Heart left ventricle (tissue), 16 donors: ENCODE data around the gene PCBP3. TPM values are rescaled to one million over a fixed set of nuclear protein-coding genes. Genes with fewer than 3 reads are reported as not detected.

Source experiments
- ATAC-seq, 4 donors: fragments of 200-7000 bp; cut with Tn5 transposase; one replicate each; pipeline ENCODE4 v1.9.1; 2020 to 2022; ENCODE audit warnings: moderate library complexity in 4 of 4, mild to moderate bottlenecking in 3 of 4, moderate number of reproducible peaks in 1 of 4
- DNase-seq, 5 donors: peaks; one replicate each; pipeline ENCODE4 v3.0.0-alpha.2; 2020
- H3K27ac ChIP-seq, 12 donors: fragments of 200-600 bp; sonication (generic) in 4 of 12; one replicate each; pipeline versions ENCODE4 v1.5.0 to v1.8.0; 2016 to 2022; ENCODE audit warnings: mild to moderate bottlenecking in 2 of 12
- H3K27me3 ChIP-seq, 9 donors: fragments of 200-600 bp; sonication (generic) in 2 of 9; one replicate each; pipeline versions ENCODE4 v1.5.1 to v1.8.0; 2016 to 2022; ENCODE audit warnings: mild to moderate bottlenecking in 3 of 9
- H3K36me3 ChIP-seq, 9 donors: fragments of 200-600 bp; sonication (generic) in 2 of 9; one replicate each; pipeline versions ENCODE4 v1.5.0 to v1.8.0; 2018 to 2022; ENCODE audit warnings: mild to moderate bottlenecking in 2 of 9
- H3K4me1 ChIP-seq, 12 donors: fragments of 200-600 bp; sonication (generic) in 4 of 12; one replicate each; pipeline versions ENCODE4 v1.5.0 to v1.8.0; 2016 to 2022; ENCODE audit warnings: mild to moderate bottlenecking in 3 of 12
- H3K4me3 ChIP-seq, 12 donors: fragments of 200-600 bp; sonication (generic) in 4 of 12; one replicate each; pipeline versions ENCODE4 v1.5.0 to v1.8.0; 2017 to 2022; ENCODE audit warnings: mild to moderate bottlenecking in 9 of 12, moderate library complexity in 4 of 12
- H3K9me3 ChIP-seq, 12 donors: fragments of 200-600 bp; sonication (generic) in 4 of 12; one replicate each; pipeline versions ENCODE4 v1.5.0 to v1.8.0; 2016 to 2022; ENCODE audit warnings: mild to moderate bottlenecking in 1 of 12
- POLR2A ChIP-seq, 2 donors: fragments of 450-650 bp; IDR thresholded peaks; one replicate each; pipeline ENCODE4 v1.6.1; 2017; ENCODE audit warnings: antibody characterized with exemption in 2 of 2, mild to moderate bottlenecking in 2 of 2, moderate library complexity in 2 of 2
- WGBS, 4 donors: extraction: QIAGEN DNeasy Blood & Tissue Kit in 2 of 4; methylation state at CpG; one replicate each; pipeline versions ENCODE4 v1.1.5 to v1.1.7; 2013 to 2018; 5-methylcytosine and 5-hydroxymethylcytosine counted together
- intact Hi-C, 10 donors: fragments of 100-400 bp; cut with DNase I; formaldehyde crosslinking; loops; one replicate each; pipeline versions ENCODE4 v1.11.1 to v1.14.2; 2022
- polyA plus RNA-seq, 2 donors: library from polyadenylated mRNA; stranded (reverse); fragments of 200-250 nt; gene quantifications; one replicate each; pipeline ENCODE4 v1.2.3, GENCODE V29; 2013
- total RNA-seq, 9 donors: library from RNA; depleted of rRNA in 2 of 9; stranded (reverse); fragments of >200 nt in 2 of 9; fragmentation: NEBNext Ultra II Directional in 3 of 9; extraction: Animal tissue kit (Norgen Biotek cat#: 25700) in 3 of 9; gene quantifications; one replicate each; pipeline versions ENCODE4 v1.1.0 to v1.2.4, GENCODE V29; 2016 to 2023
- TF ChIP-seq, protein P1 (sequence below), 12 donors: fragments of 200-600 bp; sonication (generic) in 4 of 12; IDR thresholded peaks; one replicate each; pipeline versions ENCODE4 v1.5.0 to v1.8.0; 2018 to 2022; ENCODE audit warnings: antibody characterized with exemption in 12 of 12, mild to moderate bottlenecking in 5 of 12
- donor health status: ischemic (EF 13 %, LVEDD 7.1; RV severe dilation, severe dysfunction).
- donor health status: healthy with polysubstance abuse.
- donor health status: DM: no; HTN: yes; CAD: no.
- donor health status: DM: no; HTN: no; CAD: no.
- donor health status: ischemic (EF 25% LVEDD 6.9; RV normal size, moderate dysfunction).
- donor health status: ischemic (EF 25% LVEDD 5.7; RV mildly dilated, moderate dysfunction).
- donor health status: healthy.
- donor health status: DM: yes; HTN: yes; CAD: no.
- donor health status: ischemic (EF 35%, LVEDD 5.7; RV mildly dilated, moderate dysfunction).
- donor health status: nonischemic (EF 11% LVEDD 7.7; RV severe dilation, severe dysfunction).
- donor health status: DM: yes; HTN: yes; CAD: no.
- donor health status: PGD.
- donor health status: ischemic (EF 29% LVEDD 5.4; RV normal size, mild dysfunction).
- donor health status: nonischemic (EF 23%, LVEDD 6.1; RV moderate dilation, normal function).

The PCBP3 gene
- total and polyA plus RNA-seq, 11 donors = 0.72 to 11.4 (median 2.5) TPM; not detected in 1

DNA sequence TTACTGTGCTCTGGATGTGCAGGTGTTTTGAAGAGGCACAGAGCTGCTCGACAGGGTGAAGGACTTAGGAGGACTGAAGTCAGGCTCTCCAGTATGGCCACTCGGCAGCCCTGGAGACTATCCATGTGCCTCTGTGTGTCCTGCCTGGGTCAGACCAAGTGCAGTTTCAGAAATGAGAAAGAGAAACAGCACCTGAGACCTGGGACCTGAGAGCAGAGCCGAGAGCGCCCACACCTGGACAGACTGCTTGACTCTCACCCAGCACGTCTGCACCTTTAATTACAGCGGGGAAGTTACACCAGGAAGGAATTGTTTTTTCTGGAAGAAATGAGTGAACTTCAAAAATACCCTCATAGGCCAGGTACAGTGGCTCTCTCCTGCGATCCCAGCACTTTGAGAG lies 278.4 kb downstream of the PCBP3 start:
- intact Hi-C loops = loop anchor here in 6 of 10 donors (2.0 to 10.0 kb wide), 5 partner anchors 100 to 445 kb away; no protein-coding TSS in a partner anchor
- peak in 1 of 5 donors; percentile 32 for DNase-seq

DNA sequence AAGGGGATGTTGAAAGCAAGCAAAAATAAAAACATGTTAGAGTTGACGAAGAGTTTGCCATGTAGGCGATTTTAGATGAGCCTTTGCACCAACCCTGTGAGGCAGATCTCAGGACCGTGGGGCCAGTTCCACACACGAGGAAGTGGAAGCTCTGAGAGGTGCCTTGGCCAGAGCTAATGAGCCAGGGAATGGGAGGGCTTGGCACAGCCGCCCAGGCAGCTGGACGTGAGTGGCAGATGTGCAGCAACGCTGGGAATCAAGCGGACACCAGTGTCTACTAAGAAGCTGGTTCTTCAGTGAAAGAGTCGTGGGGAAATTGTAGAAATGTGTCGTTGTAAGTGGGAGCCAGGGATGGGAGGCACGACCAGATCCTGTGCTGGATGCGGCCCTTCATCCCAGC lies 279.1 kb downstream of the PCBP3 start:
- TF ChIP-seq, protein P1, sequence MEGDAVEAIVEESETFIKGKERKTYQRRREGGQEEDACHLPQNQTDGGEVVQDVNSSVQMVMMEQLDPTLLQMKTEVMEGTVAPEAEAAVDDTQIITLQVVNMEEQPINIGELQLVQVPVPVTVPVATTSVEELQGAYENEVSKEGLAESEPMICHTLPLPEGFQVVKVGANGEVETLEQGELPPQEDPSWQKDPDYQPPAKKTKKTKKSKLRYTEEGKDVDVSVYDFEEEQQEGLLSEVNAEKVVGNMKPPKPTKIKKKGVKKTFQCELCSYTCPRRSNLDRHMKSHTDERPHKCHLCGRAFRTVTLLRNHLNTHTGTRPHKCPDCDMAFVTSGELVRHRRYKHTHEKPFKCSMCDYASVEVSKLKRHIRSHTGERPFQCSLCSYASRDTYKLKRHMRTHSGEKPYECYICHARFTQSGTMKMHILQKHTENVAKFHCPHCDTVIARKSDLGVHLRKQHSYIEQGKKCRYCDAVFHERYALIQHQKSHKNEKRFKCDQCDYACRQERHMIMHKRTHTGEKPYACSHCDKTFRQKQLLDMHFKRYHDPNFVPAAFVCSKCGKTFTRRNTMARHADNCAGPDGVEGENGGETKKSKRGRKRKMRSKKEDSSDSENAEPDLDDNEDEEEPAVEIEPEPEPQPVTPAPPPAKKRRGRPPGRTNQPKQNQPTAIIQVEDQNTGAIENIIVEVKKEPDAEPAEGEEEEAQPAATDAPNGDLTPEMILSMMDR (IDR thresholded peaks at IDR 0.05) = no peak
- no peak for TF ChIP-seq POLR2A (IDR thresholded peaks at IDR 0.05)
- 63 to 83% (median 81%) methylated on average over 11 to 12 of the region's 12 CpGs for WGBS, 4 donors
- Histone ChIP-seq H3K27me3 (no peaks in the 10 kb centered on the region), H3K36me3 (no peaks in the 10 kb centered on the region), H3K27ac (no peak overlapping the region), H3K9me3 (no peaks in the 10 kb centered on the region), H3K4me1 (peaks cover 0 to 7% (median 0%) of the 10 kb centered on the region in 12 donors), H3K4me3 (no peak overlapping the region)
- ATAC-seq (peak in 1 of 4 donors; percentile 10), DNase-seq (peak in 1 of 5 donors; percentile 44)
- intact Hi-C loops = loop anchor here in 7 of 10 donors (1.0 to 10.0 kb wide), 6 partner anchors 100 to 445 kb away; no protein-coding TSS in a partner anchor

More for the DNA sequence above, 278.4 kb downstream of the PCBP3 start:
- peaks cover 0 to 7% (median 0%) of the 10 kb centered on the region in 12 donors for H3K4me1 ChIP-seq
- H3K27ac ChIP-seq = no peak overlapping the region
- no peaks in the 10 kb centered on the region for H3K36me3 ChIP-seq
- no peaks in the 10 kb centered on the region for H3K27me3 ChIP-seq
- ATAC-seq = no peak
- 68 to 84% (median 74%) methylated on average over 7 of the region's 7 CpGs for WGBS, 4 donors
- no peaks in the 10 kb centered on the region for H3K9me3 ChIP-seq
- TF ChIP-seq, protein P1 (IDR thresholded peaks at IDR 0.05) = no peak
- no peak for TF ChIP-seq POLR2A (IDR thresholded peaks at IDR 0.05)
- H3K4me3 ChIP-seq = no peak overlapping the region

DNA sequence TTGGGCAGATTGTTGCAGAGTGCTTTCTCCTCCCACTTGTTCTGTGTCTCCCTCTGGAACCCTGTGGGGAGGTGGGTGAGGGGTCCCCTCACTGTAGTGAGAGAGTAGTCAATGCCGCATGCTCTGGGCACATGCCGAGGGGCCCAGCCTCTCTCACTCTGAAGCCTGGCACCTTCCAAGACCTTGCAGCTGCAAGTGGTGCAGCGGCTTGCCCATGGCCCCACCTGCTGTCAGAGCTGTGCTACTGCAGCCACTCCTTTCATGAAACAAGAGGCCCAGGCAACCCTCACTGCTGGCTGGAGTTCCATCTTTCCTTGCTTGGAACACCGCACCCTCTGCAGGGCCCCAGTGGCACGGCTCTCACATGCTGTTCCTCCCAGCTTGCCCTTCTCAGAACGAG lies 279.6 kb downstream of the PCBP3 start:
- 18 to 30% (median 20%) methylated on average over 5 to 6 of the region's 6 CpGs for WGBS, 4 donors
- Histone ChIP-seq H3K9me3 (no peaks in the 10 kb centered on the region), H3K27me3 (no peaks in the 10 kb centered on the region), H3K4me3 (no peak overlapping the region), H3K27ac (no peak overlapping the region), H3K36me3 (no peaks in the 10 kb centered on the region), H3K4me1 (peaks cover 0 to 7% (median 0%) of the 10 kb centered on the region in 12 donors)
- peak; percentile 66 to 83 (median 78) for DNase-seq
- intact Hi-C loops = loop anchor here in 7 of 10 donors (1.0 to 10.0 kb wide), 6 partner anchors 101 to 446 kb away; no protein-coding TSS in a partner anchor
- TF ChIP-seq, protein P1 (IDR thresholded peaks at IDR 0.05) = peak; percentile 74 to 93 (median 88)
- no peak for TF ChIP-seq POLR2A (IDR thresholded peaks at IDR 0.05)
- peak; percentile 87 to 94 (median 92) for ATAC-seq

DNA sequence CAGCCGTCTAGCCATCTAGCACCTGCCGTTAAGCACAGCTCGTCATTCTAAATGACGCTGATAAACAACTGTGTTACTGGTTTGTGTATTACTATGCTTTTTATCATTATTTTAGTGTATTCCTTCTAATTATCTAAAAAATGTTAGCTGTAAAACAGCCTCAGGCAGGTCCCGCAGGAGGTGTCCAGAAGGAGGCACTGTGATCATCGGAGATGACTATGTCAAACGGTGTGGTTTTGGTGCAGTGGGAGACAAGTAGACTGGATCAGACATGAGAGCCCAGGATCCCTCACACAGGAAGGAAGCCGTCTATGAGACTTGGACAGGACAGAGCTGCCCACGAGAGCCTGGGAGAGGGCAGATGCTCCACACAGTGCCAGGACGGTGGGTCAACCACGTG lies 282.8 kb downstream of the PCBP3 start:
- ATAC-seq = no peak

More for the DNA sequence above, 282.8 kb downstream of the PCBP3 start:
- intact Hi-C loops = loop anchor here in 2 of 10 donors (10.0 kb wide), 1 partner anchor 371 kb away; no protein-coding TSS in a partner anchor
- TF ChIP-seq, protein P1 (IDR thresholded peaks at IDR 0.05) = peak in 1 of 12 donors; percentile 15
- no peak for TF ChIP-seq POLR2A (IDR thresholded peaks at IDR 0.05)
- no peak overlapping the region for H3K4me3 ChIP-seq
- H3K27ac ChIP-seq = no peak overlapping the region
- peak in 1 of 5 donors; percentile 6 for DNase-seq
- H3K27me3 ChIP-seq = no peaks in the 10 kb centered on the region
- H3K9me3 ChIP-seq = no peaks in the 10 kb centered on the region
- no peaks in the 10 kb centered on the region for H3K36me3 ChIP-seq
- peaks cover 0 to 7% (median 0%) of the 10 kb centered on the region in 12 donors for H3K4me1 ChIP-seq
- WGBS, 4 donors = 60 to 64% (median 63%) methylated on average over 11 of the region's 11 CpGs
